ENCODE data around the gene DPF3. TPM values are rescaled to one million over a fixed set of nuclear protein-coding genes. Genes with fewer than 3 reads are reported as not detected.
A peak's percentile ranks its signal among the peaks of the same experiment; 100 is the strongest.

The DPF3 gene
- total RNA-seq, 1 donor from 2014 or later = 1.3 TPM

DNA sequence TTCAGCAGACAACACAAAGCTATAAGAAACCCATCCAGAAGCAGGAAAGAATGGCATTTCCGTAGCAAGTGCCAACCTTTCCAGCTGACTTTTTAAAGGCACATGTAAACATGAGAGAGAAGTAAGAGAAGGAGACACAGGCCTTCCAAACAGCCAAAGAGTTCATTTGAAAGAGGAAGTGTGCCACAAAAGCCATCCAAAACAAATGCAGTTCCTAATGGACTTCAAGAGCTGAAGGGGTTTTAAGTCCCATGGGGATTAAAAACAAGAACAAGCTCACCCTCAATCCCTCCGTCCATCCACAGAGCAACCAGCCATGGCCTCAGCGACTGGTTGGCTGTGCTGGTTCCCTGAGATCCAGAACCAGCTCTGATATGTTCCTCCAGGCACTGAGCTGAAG is 4.5 kb upstream of the DPF3 start:
- H3K4me3 Mint-ChIP-seq = no peak overlapping the region
- DNase-seq (ENCODE audit: low read depth, low spot score) = no peak
- TF ChIP-seq, protein P1, sequence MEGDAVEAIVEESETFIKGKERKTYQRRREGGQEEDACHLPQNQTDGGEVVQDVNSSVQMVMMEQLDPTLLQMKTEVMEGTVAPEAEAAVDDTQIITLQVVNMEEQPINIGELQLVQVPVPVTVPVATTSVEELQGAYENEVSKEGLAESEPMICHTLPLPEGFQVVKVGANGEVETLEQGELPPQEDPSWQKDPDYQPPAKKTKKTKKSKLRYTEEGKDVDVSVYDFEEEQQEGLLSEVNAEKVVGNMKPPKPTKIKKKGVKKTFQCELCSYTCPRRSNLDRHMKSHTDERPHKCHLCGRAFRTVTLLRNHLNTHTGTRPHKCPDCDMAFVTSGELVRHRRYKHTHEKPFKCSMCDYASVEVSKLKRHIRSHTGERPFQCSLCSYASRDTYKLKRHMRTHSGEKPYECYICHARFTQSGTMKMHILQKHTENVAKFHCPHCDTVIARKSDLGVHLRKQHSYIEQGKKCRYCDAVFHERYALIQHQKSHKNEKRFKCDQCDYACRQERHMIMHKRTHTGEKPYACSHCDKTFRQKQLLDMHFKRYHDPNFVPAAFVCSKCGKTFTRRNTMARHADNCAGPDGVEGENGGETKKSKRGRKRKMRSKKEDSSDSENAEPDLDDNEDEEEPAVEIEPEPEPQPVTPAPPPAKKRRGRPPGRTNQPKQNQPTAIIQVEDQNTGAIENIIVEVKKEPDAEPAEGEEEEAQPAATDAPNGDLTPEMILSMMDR (conservative IDR thresholded peaks at IDR 0.05) = no peak
- no peaks in the 10 kb centered on the region for H3K9me3 Mint-ChIP-seq
- no peak overlapping the region for H3K27ac Mint-ChIP-seq (ENCODE audit: unreplicated experiment)
- peaks cover 16% of the 10 kb centered on the region for H3K4me1 Mint-ChIP-seq
- H3K27me3 Mint-ChIP-seq (ENCODE audit: low read depth) = peaks cover 39% of the 10 kb centered on the region
- no peaks in the 10 kb centered on the region for H3K36me3 Mint-ChIP-seq (ENCODE audit: low read depth)

DNA sequence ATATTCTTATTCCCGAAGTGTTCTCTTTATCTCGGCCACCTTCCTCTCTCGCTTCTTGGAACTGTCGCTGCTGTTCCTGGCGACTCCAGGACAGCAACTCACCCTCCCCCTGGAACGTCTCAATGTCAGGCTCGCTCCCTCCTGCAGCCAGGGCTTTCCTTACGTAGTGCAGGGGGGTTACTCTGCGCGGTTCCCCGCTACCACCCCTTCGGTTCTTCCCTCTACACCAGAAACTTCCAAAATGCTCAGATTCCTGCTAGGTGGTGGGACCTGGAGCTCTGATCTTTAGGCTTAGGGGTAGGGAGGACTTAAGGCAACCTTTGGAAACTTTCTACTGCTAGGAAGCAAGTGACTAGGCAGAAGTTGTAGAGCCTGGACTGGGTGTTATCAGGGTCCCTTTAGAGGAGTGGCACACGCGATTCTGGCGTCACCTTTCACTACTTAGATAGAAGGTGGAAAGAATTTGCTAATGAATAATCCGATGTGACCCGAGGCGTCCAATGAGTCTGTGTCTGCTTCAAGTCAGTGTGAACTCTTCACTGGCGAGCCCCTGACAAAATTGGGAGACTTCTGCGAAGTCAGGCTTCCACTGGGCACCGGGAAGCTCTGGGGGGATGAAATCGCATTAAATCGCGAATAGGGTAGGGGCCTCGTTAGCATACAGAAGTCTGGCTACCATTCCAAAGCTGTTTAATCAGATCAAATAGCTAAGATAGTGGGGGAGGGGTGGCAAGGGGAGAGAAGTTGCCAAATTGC is 900 bp upstream of the DPF3 start:
- TF ChIP-seq, protein P1 (conservative IDR thresholded peaks at IDR 0.05) = no peak
- no peaks in the 10 kb centered on the region for H3K36me3 Mint-ChIP-seq (ENCODE audit: low read depth)
- H3K4me1 Mint-ChIP-seq = peaks cover 37% of the 10 kb centered on the region
- peak; percentile 13 for DNase-seq (ENCODE audit: low read depth, low spot score)
- H3K27me3 Mint-ChIP-seq (ENCODE audit: low read depth) = peaks cover 67% of the 10 kb centered on the region
- H3K9me3 Mint-ChIP-seq = no peaks in the 10 kb centered on the region
- no peak overlapping the region for H3K27ac Mint-ChIP-seq (ENCODE audit: unreplicated experiment)
- peak overlapping the region; percentile 96 for H3K4me3 Mint-ChIP-seq

GRCh38 chr14:72894323-72894622 is 372 bp upstream of the DPF3 start:
- H3K4me1 Mint-ChIP-seq = peaks cover 37% of the 10 kb centered on the region
- no peaks in the 10 kb centered on the region for H3K9me3 Mint-ChIP-seq
- H3K36me3 Mint-ChIP-seq (ENCODE audit: low read depth) = no peaks in the 10 kb centered on the region
- peak overlapping the region; percentile 96 for H3K4me3 Mint-ChIP-seq
- H3K27ac Mint-ChIP-seq (ENCODE audit: unreplicated experiment) = no peak overlapping the region
- TF ChIP-seq, protein P1 (conservative IDR thresholded peaks at IDR 0.05) = no peak
- peaks cover 72% of the 10 kb centered on the region for H3K27me3 Mint-ChIP-seq (ENCODE audit: low read depth)
- no peak for DNase-seq (ENCODE audit: low read depth, low spot score)

DNA sequence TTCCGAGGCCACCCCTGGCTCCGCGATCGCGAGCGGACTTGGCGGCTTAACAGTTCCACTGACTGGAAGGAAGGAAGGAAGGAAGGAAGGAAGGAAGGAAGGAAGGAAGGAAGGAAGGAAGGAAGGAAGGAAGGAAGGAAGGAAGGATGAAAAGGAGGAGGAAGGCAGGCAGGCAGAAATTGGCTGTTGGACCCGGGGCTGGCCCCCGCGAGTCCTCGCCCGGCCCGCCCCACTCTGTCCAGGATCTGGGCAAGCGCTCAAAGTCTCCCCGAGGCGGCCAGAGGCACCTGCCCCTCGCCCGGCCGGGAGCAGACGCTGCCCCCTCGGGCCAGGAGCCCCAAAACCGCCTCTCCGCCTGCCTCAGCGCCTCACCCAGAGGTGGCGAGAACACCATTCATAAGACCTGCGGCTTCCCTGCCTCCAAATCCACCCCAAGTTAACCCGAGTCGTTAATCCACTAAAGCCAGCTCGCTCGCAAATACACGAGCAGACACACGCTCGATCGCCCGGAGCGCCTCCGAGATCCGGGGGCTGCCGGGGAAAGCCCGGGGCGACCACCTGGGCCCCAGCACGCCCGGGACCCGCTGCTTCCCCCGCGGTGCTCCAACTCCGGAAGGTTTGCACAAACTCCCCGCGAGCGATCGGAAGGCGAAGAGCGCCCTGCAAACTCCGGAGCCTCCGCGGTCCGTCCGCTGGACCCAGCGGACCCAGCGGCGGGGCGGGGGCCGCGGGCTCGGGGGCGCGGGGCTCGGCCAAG is 844 bp downstream of the DPF3 start:
- peak overlapping the region; percentile 91 for H3K4me3 Mint-ChIP-seq
- H3K9me3 Mint-ChIP-seq = no peaks in the 10 kb centered on the region
- H3K27me3 Mint-ChIP-seq (ENCODE audit: low read depth) = peaks cover 84% of the 10 kb centered on the region
- TF ChIP-seq, protein P1 (conservative IDR thresholded peaks at IDR 0.05) = no peak
- H3K27ac Mint-ChIP-seq (ENCODE audit: unreplicated experiment) = no peak overlapping the region
- H3K36me3 Mint-ChIP-seq (ENCODE audit: low read depth) = no peaks in the 10 kb centered on the region
- peak; percentile 25 for DNase-seq (ENCODE audit: low read depth, low spot score)
- H3K4me1 Mint-ChIP-seq = peaks cover 40% of the 10 kb centered on the region

DNA sequence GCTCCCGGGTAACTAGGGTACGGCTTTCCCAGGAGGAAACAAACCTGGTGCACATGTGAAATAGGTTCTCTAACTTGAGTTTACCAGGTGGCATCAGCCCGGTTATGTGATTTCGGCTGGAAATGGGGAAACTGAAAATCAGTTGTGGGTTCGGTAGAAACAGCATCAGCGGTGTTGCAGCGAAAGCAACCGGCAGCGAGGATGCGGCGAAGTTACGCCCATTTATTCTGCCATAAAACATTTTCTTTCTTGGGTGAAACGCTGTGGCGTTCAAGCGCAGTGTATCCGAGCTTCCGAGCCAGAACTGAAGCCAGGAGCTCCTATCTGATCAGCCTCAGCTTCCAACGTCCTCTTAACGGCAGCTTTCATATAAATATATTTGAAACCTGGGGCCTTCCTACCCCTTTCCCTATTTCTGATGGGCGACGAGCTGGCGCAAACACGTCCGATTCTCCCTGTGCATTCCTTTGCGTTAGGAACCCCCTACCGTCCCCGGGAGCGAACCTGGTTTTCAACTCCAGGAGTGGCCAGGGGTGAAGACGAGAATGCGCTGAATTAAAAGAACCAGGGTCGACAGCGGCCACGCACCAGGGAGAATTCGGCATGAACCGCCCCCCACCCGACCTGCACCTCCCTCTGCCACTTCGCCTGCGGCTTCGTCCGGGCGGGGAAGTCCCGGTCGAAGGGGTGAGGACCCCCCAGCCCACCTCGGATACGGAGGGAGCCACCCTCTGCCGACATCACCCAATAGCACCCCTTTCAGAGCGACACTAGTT is 1.6 kb downstream of the DPF3 start:
- Mint-ChIP-seq H3K36me3 (ENCODE audit: low read depth) (no peaks in the 10 kb centered on the region), H3K27ac (ENCODE audit: unreplicated experiment) (no peak overlapping the region), H3K4me1 (peaks cover 40% of the 10 kb centered on the region), H3K27me3 (ENCODE audit: low read depth) (peaks cover 90% of the 10 kb centered on the region), H3K9me3 (no peaks in the 10 kb centered on the region), H3K4me3 (peak overlapping the region; percentile 91)
- TF ChIP-seq, protein P1 (conservative IDR thresholded peaks at IDR 0.05) = no peak
- no peak for DNase-seq (ENCODE audit: low read depth, low spot score)
